ENCODE measurements around the gene PCNP.

Gene PCNP

DNA sequence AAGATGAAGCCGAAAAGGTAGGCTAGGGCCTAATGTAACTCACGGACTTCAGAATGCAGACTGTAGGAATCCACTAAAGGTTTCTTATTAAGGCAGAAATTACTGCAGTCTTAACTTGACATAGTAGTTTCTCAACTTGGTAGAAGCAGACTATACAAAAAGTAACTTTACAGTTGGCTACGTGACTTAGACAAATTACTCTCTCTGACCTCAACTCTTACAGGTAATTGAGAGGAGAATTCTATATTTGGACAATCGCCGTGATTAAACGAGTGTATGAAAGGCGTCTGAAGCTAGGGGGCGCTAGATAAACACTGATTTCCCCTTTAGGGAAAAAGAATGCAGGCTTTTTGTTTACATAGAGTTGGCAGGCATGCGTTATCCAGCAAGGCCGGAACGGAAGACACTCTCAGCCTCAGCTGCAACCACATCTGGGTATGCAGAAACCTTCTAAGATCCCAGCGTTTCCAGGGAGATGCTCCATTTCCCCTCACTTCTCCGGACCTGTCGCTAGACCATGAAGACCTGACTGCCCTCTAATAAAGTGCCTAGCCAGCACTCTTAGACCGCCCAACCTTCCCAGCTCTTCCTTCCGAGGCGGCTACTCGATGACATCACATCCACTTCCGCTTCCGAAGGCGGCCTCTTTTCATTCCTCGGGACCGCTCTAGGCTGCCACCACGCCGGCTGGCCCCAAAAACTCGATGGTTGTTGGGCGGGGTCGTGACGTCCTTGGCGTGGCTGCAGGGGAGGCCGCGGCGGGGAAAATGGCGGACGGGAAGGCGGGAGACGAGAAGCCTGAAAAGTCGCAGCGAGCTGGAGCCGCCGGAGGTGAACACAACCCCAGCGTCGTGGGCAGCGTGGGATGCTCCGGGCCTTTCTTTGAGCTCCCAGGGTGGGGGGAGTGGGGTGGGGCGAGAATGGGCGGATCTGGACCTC lies at the start of gene PCNP (continued):
- TF ChIP-seq, protein P1, sequence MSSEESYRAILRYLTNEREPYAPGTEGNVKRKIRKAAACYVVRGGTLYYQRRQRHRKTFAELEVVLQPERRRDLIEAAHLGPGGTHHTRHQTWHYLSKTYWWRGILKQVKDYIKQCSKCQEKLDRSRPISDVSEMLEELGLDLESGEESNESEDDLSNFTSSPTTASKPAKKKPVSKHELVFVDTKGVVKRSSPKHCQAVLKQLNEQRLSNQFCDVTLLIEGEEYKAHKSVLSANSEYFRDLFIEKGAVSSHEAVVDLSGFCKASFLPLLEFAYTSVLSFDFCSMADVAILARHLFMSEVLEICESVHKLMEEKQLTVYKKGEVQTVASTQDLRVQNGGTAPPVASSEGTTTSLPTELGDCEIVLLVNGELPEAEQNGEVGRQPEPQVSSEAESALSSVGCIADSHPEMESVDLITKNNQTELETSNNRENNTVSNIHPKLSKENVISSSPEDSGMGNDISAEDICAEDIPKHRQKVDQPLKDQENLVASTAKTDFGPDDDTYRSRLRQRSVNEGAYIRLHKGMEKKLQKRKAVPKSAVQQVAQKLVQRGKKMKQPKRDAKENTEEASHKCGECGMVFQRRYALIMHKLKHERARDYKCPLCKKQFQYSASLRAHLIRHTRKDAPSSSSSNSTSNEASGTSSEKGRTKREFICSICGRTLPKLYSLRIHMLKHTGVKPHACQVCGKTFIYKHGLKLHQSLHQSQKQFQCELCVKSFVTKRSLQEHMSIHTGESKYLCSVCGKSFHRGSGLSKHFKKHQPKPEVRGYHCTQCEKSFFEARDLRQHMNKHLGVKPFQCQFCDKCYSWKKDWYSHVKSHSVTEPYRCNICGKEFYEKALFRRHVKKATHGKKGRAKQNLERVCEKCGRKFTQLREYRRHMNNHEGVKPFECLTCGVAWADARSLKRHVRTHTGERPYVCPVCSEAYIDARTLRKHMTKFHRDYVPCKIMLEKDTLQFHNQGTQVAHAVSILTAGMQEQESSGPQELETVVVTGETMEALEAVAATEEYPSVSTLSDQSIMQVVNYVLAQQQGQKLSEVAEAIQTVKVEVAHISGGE (tag by site-specific recombination; conservative IDR thresholded peaks at IDR 0.05; ENCODE audit: low read depth), result peak; percentile 89
- TF ChIP-seq ZNF223 (tag by site-specific recombination; IDR thresholded peaks at IDR 0.05), result no peak
- TF ChIP-seq, protein P2, sequence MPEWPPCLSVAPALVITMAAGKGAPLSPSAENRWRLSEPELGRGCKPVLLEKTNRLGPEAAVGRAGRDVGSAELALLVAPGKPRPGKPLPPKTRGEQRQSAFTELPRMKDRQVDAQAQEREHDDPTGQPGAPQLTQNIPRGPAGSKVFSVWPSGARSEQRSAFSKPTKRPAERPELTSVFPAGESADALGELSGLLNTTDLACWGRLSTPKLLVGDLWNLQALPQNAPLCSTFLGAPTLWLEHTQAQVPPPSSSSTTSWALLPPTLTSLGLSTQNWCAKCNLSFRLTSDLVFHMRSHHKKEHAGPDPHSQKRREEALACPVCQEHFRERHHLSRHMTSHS (tag by site-specific recombination; IDR thresholded peaks at IDR 0.05), result no peak
- TF ChIP-seq ZFP69B (tag by site-specific recombination; IDR thresholded peaks at IDR 0.05), result peak; percentile 26; the same call in 1 of the 2 replicates
- peak; percentile 91 for TF ChIP-seq SP2 (tag by site-specific recombination; IDR thresholded peaks at IDR 0.05)
- TF ChIP-seq KLF16 (tag by site-specific recombination; IDR thresholded peaks at IDR 0.05), result peak; percentile 12; the same call in 1 of the 2 replicates
- TF ChIP-seq, protein P3, sequence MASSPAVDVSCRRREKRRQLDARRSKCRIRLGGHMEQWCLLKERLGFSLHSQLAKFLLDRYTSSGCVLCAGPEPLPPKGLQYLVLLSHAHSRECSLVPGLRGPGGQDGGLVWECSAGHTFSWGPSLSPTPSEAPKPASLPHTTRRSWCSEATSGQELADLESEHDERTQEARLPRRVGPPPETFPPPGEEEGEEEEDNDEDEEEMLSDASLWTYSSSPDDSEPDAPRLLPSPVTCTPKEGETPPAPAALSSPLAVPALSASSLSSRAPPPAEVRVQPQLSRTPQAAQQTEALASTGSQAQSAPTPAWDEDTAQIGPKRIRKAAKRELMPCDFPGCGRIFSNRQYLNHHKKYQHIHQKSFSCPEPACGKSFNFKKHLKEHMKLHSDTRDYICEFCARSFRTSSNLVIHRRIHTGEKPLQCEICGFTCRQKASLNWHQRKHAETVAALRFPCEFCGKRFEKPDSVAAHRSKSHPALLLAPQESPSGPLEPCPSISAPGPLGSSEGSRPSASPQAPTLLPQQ (tag by site-specific recombination; IDR thresholded peaks at IDR 0.05), result no peak
- TF ChIP-seq, protein P4, sequence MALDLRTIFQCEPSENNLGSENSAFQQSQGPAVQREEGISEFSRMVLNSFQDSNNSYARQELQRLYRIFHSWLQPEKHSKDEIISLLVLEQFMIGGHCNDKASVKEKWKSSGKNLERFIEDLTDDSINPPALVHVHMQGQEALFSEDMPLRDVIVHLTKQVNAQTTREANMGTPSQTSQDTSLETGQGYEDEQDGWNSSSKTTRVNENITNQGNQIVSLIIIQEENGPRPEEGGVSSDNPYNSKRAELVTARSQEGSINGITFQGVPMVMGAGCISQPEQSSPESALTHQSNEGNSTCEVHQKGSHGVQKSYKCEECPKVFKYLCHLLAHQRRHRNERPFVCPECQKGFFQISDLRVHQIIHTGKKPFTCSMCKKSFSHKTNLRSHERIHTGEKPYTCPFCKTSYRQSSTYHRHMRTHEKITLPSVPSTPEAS (tag by site-specific recombination; IDR thresholded peaks at IDR 0.05), result no peak
- TF ChIP-seq, protein P5, sequence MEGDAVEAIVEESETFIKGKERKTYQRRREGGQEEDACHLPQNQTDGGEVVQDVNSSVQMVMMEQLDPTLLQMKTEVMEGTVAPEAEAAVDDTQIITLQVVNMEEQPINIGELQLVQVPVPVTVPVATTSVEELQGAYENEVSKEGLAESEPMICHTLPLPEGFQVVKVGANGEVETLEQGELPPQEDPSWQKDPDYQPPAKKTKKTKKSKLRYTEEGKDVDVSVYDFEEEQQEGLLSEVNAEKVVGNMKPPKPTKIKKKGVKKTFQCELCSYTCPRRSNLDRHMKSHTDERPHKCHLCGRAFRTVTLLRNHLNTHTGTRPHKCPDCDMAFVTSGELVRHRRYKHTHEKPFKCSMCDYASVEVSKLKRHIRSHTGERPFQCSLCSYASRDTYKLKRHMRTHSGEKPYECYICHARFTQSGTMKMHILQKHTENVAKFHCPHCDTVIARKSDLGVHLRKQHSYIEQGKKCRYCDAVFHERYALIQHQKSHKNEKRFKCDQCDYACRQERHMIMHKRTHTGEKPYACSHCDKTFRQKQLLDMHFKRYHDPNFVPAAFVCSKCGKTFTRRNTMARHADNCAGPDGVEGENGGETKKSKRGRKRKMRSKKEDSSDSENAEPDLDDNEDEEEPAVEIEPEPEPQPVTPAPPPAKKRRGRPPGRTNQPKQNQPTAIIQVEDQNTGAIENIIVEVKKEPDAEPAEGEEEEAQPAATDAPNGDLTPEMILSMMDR (tag by site-specific recombination; IDR thresholded peaks at IDR 0.05), result peak; percentile 69
- no peak for TF ChIP-seq ZFP41 (tag by site-specific recombination; IDR thresholded peaks at IDR 0.05; ENCODE audit: borderline replicate concordance)
- TF ChIP-seq ZNF341 (tag by site-specific recombination; IDR thresholded peaks at IDR 0.05; ENCODE audit: low read depth), result peak; percentile 41
- no peak for TF ChIP-seq HOXD13 (CRISPR knock-in tag; IDR thresholded peaks at IDR 0.05; ENCODE audit: borderline replicate concordance)
- TF ChIP-seq ZNF843 (tag by site-specific recombination; IDR thresholded peaks at IDR 0.05), result peak; percentile 39; the same call in 1 of the 2 replicates
- TF ChIP-seq ZNF2 (tag by site-specific recombination; IDR thresholded peaks at IDR 0.05), result peak; percentile 35; the same call in 1 of the 2 replicates
- 0 out of 2 replicates have a peak, but pooled peaks have one; percentile 30 for TF ChIP-seq EGR2 (tag by site-specific recombination; IDR thresholded peaks at IDR 0.05; ENCODE audit: low read depth)
- no peak for TF ChIP-seq ZNF157 (tag by site-specific recombination; IDR thresholded peaks at IDR 0.05)
- no peak for TF ChIP-seq ZNF169 (tag by site-specific recombination; IDR thresholded peaks at IDR 0.05)
- peak; percentile 42; the same call in 1 of the 2 replicates for TF ChIP-seq ZNF561 (tag by site-specific recombination; IDR thresholded peaks at IDR 0.05; ENCODE audit: borderline replicate concordance)
- TF ChIP-seq, protein P6, sequence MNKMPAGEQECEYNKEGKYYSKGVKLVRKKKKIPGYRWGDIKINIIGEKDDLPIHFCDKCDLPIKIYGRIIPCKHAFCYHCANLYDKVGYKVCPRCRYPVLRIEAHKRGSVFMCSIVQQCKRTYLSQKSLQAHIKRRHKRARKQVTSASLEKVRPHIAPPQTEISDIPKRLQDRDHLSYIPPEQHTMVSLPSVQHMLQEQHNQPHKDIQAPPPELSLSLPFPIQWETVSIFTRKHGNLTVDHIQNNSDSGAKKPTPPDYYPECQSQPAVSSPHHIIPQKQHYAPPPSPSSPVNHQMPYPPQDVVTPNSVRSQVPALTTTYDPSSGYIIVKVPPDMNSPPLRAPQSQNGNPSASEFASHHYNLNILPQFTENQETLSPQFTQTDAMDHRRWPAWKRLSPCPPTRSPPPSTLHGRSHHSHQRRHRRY (tag by site-specific recombination; IDR thresholded peaks at IDR 0.05), result no peak
- no peak for TF ChIP-seq ZNF670 (tag by site-specific recombination; IDR thresholded peaks at IDR 0.05; ENCODE audit: low read depth)
- TF ChIP-seq, protein P7, sequence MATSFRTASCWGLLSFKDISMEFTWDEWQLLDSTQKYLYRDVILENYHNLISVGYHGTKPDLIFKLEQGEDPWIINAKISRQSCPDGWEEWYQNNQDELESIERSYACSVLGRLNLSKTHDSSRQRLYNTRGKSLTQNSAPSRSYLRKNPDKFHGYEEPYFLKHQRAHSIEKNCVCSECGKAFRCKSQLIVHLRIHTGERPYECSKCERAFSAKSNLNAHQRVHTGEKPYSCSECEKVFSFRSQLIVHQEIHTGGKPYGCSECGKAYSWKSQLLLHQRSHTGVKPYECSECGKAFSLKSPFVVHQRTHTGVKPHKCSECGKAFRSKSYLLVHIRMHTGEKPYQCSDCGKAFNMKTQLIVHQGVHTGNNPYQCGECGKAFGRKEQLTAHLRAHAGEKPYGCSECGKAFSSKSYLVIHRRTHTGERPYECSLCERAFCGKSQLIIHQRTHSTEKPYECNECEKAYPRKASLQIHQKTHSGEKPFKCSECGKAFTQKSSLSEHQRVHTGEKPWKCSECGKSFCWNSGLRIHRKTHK (tag by site-specific recombination; IDR thresholded peaks at IDR 0.05), result no peak
- TF ChIP-seq ZXDB (tag by site-specific recombination; IDR thresholded peaks at IDR 0.05), result peak; percentile 75; the same call in 1 of the 2 replicates
- TF ChIP-seq, protein P8, sequence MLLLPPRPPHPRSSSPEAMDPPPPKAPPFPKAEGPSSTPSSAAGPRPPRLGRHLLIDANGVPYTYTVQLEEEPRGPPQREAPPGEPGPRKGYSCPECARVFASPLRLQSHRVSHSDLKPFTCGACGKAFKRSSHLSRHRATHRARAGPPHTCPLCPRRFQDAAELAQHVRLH (tag by site-specific recombination; IDR thresholded peaks at IDR 0.05), result no peak; the same call in 1 of the 2 replicates
- TF ChIP-seq ZNF391 (tag by site-specific recombination; IDR thresholded peaks at IDR 0.05; ENCODE audit: borderline replicate concordance, low read depth), result no peak
- no peak for TF ChIP-seq WT1 (tag by site-specific recombination; IDR thresholded peaks at IDR 0.05)
